ENCODE data around the gene SNCB.

GRCh38 chr5:176587398-176587797 lies 42.9 kb downstream of the SNCB start:
- TF ChIP-seq POLR2A (IDR thresholded peaks at IDR 0.05; ENCODE audit: extremely low read depth, insufficient read length) = no peak
- no peak for TF ChIP-seq CTCF (IDR thresholded peaks at IDR 0.05; ENCODE audit: low read depth, low read length)
- TF ChIP-seq MYC (IDR thresholded peaks at IDR 0.05; ENCODE audit: low read depth, low read length) = no peak
